Neural progenitor cell (in vitro differentiated cells): Measurements from ENCODE around the gene CRISP3.

Experiments used
- CTCF ChIP-seq: fragments of 200-600 bp; sonication (generic); IDR thresholded peaks from 2 replicates; pipeline ENCODE4 v1.5.1; 2017; ENCODE audit warnings: antibody characterized with exemption, mild to moderate bottlenecking
- EZH2 ChIP-seq: fragments of 200-600 bp; sonication (generic); IDR thresholded peaks from 2 replicates; pipeline ENCODE4 v1.6.1; 2017; ENCODE audit warnings: antibody characterized with exemption, mild to moderate bottlenecking, moderate library complexity
- EZH2phosphoT487 ChIP-seq: fragments of 200-600 bp; sonication (generic); IDR thresholded peaks from 2 replicates; pipeline ENCODE4 v1.6.1; 2017; ENCODE audit warnings: antibody characterized with exemption

- TF ChIP-seq CTCF (no peak), EZH2phosphoT487 (no peak), EZH2 (no peak)
Measured at GRCh38 chr6:49784272-49784671, 40.1 kb upstream of the CRISP3 start.
